ENCODE data around the gene PCNX2. TPM values are rescaled to one million over a fixed set of nuclear protein-coding genes. Genes with fewer than 3 reads are reported as not detected.
A peak's percentile ranks its signal among the peaks of the same experiment; 100 is the strongest.

The PCNX2 gene
- total and polyA plus RNA-seq, 4 donors, result 2.0 to 15.1 (median 6.4) TPM

- Histone ChIP-seq H3K27ac (ENCODE audit: low read depth in 1 of 2, low read length in 1 of 2) (no peak overlapping the region), H3K4me3 (no peak overlapping the region), H3K9me3 (ENCODE audit: control insufficient read depth in 4 of 4, insufficient read depth in 3 of 4, low read length in 3 of 4) (no peaks in the 10 kb centered on the region), H3K4me1 (ENCODE audit: control insufficient read depth in 5 of 5, insufficient read depth in 5 of 5, low read length in 5 of 5) (no peaks in the 10 kb centered on the region), H3K9ac (ENCODE audit: insufficient read depth in 1 of 2, low read length in 2 of 2) (no peak overlapping the region), H3K36me3 (ENCODE audit: control insufficient read depth in 4 of 4, insufficient read depth in 4 of 4, low read length in 4 of 4) (no peaks in the 10 kb centered on the region), H3K27me3 (ENCODE audit: control insufficient read depth in 3 of 3, insufficient read depth in 3 of 3, low read length in 2 of 3) (peaks cover 0 to 6% (median 2%) of the 10 kb centered on the region in 3 donors)
- WGBS, 2 donors, result 86 to 87% methylated on average over 5 of the region's 5 CpGs
- DNase-seq, result peak in 1 of 3 donors; percentile 22
- no peak for TF ChIP-seq CTCF (IDR thresholded peaks at IDR 0.05; ENCODE audit: control extremely low read depth, extremely low read depth)
- ATAC-seq (ENCODE audit: insufficient read depth, low FRiP score), result no peak
Measured at GRCh38 chr1:233336554-233337456, 41.3 kb upstream of the PCNX2 start.

GRCh38 chr1:233334092-233334491 lies 38.6 kb upstream of the PCNX2 start:
- Histone ChIP-seq H3K27ac (ENCODE audit: low read depth in 1 of 2, low read length in 1 of 2) (no peak overlapping the region), H3K9me3 (ENCODE audit: control insufficient read depth in 4 of 4, insufficient read depth in 3 of 4, low read length in 3 of 4) (no peaks in the 10 kb centered on the region)

GRCh38 chr1:233333086-233333485 lies 37.6 kb upstream of the PCNX2 start:
- TF ChIP-seq CTCF (IDR thresholded peaks at IDR 0.05; ENCODE audit: control extremely low read depth, extremely low read depth), result no peak
- WGBS, 2 donors, result 95 to 97% methylated on average over 1 of the region's 1 CpG
- Histone ChIP-seq H3K9me3 (ENCODE audit: control insufficient read depth in 4 of 4, insufficient read depth in 3 of 4, low read length in 3 of 4) (no peaks in the 10 kb centered on the region), H3K4me1 (ENCODE audit: control insufficient read depth in 5 of 5, insufficient read depth in 5 of 5, low read length in 5 of 5) (peaks cover 0 to 13% (median 0%) of the 10 kb centered on the region in 5 donors), H3K9ac (ENCODE audit: insufficient read depth in 1 of 2, low read length in 2 of 2) (no peak overlapping the region), H3K27me3 (ENCODE audit: control insufficient read depth in 3 of 3, insufficient read depth in 3 of 3, low read length in 2 of 3) (peaks cover 0 to 20% (median 20%) of the 10 kb centered on the region in 3 donors), H3K36me3 (ENCODE audit: control insufficient read depth in 4 of 4, insufficient read depth in 4 of 4, low read length in 4 of 4) (no peaks in the 10 kb centered on the region), H3K27ac (ENCODE audit: low read depth in 1 of 2, low read length in 1 of 2) (no peak overlapping the region), H3K4me3 (no peak overlapping the region)
- ATAC-seq (ENCODE audit: insufficient read depth, low FRiP score) (no peak), DNase-seq (no peak)

More at GRCh38 chr1:233334092-233334491, 38.6 kb upstream of the PCNX2 start:
- DNase-seq (no peak), ATAC-seq (ENCODE audit: insufficient read depth, low FRiP score) (no peak)
- no peak for TF ChIP-seq CTCF (IDR thresholded peaks at IDR 0.05; ENCODE audit: control extremely low read depth, extremely low read depth)
- Histone ChIP-seq H3K4me1 (ENCODE audit: control insufficient read depth in 5 of 5, insufficient read depth in 5 of 5, low read length in 5 of 5) (peaks cover 0 to 3% (median 0%) of the 10 kb centered on the region in 5 donors), H3K4me3 (no peak overlapping the region), H3K9ac (ENCODE audit: insufficient read depth in 1 of 2, low read length in 2 of 2) (no peak overlapping the region), H3K36me3 (ENCODE audit: control insufficient read depth in 4 of 4, insufficient read depth in 4 of 4, low read length in 4 of 4) (no peaks in the 10 kb centered on the region), H3K27me3 (ENCODE audit: control insufficient read depth in 3 of 3, insufficient read depth in 3 of 3, low read length in 2 of 3) (peaks cover 0 to 16% (median 15%) of the 10 kb centered on the region in 3 donors)
- WGBS, 2 donors, result 89 to 91% methylated on average over 7 of the region's 7 CpGs
